NCI-H1694 (cell line): ENCODE results near the gene GPATCH3.

Source experiments
- DNase-seq: peaks from one replicate; lab custom pipeline; 2025; lab: John Stamatoyannopoulos, UW

Gene GPATCH3

GRCh38 chr1:26844424-26845196, 55.7 kb downstream of the GPATCH3 start:
- DNase-seq, result no peak
